ENCODE results near the gene IBA57.

The IBA57 gene

DNA sequence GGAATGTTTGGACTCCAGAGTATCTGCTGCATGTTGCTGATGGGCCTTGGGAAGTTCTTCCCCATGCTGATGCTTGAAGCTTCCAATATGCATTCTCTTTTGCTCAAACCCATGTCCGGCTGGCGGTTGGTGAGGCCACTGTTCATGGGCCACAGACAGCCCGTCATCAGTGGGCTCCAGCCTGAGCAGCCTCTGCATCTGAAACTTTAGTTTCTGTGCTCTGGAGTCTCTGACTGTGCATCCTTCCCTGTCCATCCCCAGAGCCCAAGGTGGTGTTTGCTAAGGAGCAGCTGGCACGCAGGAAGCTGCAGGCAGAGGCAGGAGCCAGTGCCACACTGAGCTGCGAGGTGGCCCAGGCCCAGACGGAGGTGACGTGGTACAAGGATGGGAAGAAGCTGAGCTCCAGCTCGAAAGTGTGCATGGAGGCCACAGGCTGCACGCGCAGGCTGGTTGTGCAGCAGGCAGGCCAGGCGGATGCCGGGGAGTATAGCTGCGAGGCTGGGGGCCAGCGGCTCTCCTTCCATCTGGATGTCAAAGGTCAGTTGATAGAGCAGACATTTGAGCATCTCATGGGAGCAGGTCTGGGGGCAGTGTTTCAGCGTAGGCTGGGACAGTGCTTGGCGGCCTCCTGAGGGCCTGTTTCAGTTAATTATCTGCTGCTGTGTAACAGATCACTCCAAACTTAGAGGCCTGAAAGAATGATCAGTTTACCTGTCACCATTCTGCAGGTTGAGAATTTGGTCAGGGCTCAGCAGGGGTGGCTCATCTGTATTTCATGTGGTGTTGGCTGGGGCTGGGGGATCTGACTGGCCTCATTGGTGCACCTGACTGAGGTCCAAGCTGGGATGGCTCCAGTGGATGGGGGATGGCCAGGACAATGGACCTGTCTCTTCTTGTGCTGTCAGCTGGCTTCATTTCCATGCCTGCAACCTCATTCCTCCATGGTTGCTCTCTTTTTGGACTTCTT is 58.9 kb downstream of the IBA57 start:
- H4K12ac ChIP-seq (ENCODE audit: low read depth, low read length) = no peak overlapping the region
- DNase-seq = no peak
- H4K8ac ChIP-seq (ENCODE audit: low read depth, low read length) = no peak overlapping the region
- H3K4me2 ChIP-seq (ENCODE audit: low read length) = no peak overlapping the region
- no peak overlapping the region for H3K14ac ChIP-seq (ENCODE audit: low read length)
- H2BK5ac ChIP-seq (ENCODE audit: low read depth, low read length, poor library complexity) = no peak overlapping the region
- H3K9me3 ChIP-seq (ENCODE audit: insufficient read depth, low read depth, low read length) = peaks cover 11% of the 10 kb centered on the region
- H3K4me1 ChIP-seq (ENCODE audit: control insufficient read depth in 1 of 2, insufficient read depth in 2 of 2, low read length in 2 of 2) = no peaks in the 10 kb centered on the region
- H3K79me2 ChIP-seq (ENCODE audit: control insufficient read depth, insufficient read depth, low read length, poor library complexity) = no peaks in the 10 kb centered on the region
- peaks cover 22 to 31% of the 10 kb centered on the region in 2 experiments for H3K36me3 ChIP-seq (ENCODE audit: control insufficient read depth in 1 of 2, insufficient read depth in 2 of 2, low read length in 2 of 2)
- H3K79me1 ChIP-seq (ENCODE audit: low read length) = no peaks in the 10 kb centered on the region
- no peak overlapping the region for H3K27ac ChIP-seq (ENCODE audit: low read depth, low read length)
- H3K18ac ChIP-seq (ENCODE audit: low read length) = no peak overlapping the region
- no peak overlapping the region for H4K91ac ChIP-seq (ENCODE audit: low read depth, low read length)
- H3K4me3 ChIP-seq (ENCODE audit: low read depth, low read length) = no peak overlapping the region
- no peak overlapping the region for H3K23ac ChIP-seq (ENCODE audit: low read length)
- H3K9ac ChIP-seq (ENCODE audit: low read length) = no peak overlapping the region
- H2BK120ac ChIP-seq (ENCODE audit: insufficient read depth, low read length, poor library complexity) = no peak overlapping the region
- H3K27me3 ChIP-seq (ENCODE audit: insufficient read depth, low read length) = no peaks in the 10 kb centered on the region
- no peak overlapping the region for H2BK12ac ChIP-seq (ENCODE audit: low read length)
- H3K4ac ChIP-seq (ENCODE audit: low read depth, low read length) = no peak overlapping the region
- no peak overlapping the region for H2AFZ ChIP-seq (ENCODE audit: insufficient read depth, low read length, poor library complexity)
- no peak overlapping the region for H2AK5ac ChIP-seq (ENCODE audit: low read length)
- WGBS (ENCODE audit: extremely low coverage, insufficient coverage, insufficient read length) = no CpG with 5 or more reads among the region's 16 CpGs

- H2AK5ac ChIP-seq (ENCODE audit: low read length) = no peak overlapping the region
- no peaks in the 10 kb centered on the region for H3K27me3 ChIP-seq (ENCODE audit: insufficient read depth, low read length)
- H4K8ac ChIP-seq (ENCODE audit: low read depth, low read length) = no peak overlapping the region
- H2BK12ac ChIP-seq (ENCODE audit: low read length) = no peak overlapping the region
- H3K79me1 ChIP-seq (ENCODE audit: low read length) = no peaks in the 10 kb centered on the region
- no peak overlapping the region for H3K4me3 ChIP-seq (ENCODE audit: low read depth, low read length)
- no peak overlapping the region for H3K4me2 ChIP-seq (ENCODE audit: low read length)
- no peak overlapping the region for H2BK5ac ChIP-seq (ENCODE audit: low read depth, low read length, poor library complexity)
- no peak overlapping the region for H4K91ac ChIP-seq (ENCODE audit: low read depth, low read length)
- no peaks in the 10 kb centered on the region for H3K79me2 ChIP-seq (ENCODE audit: control insufficient read depth, insufficient read depth, low read length, poor library complexity)
- peaks cover 11% of the 10 kb centered on the region for H3K9me3 ChIP-seq (ENCODE audit: insufficient read depth, low read depth, low read length)
- H3K4ac ChIP-seq (ENCODE audit: low read depth, low read length) = no peak overlapping the region
- no peak overlapping the region for H2AFZ ChIP-seq (ENCODE audit: insufficient read depth, low read length, poor library complexity)
- H2BK120ac ChIP-seq (ENCODE audit: insufficient read depth, low read length, poor library complexity) = no peak overlapping the region
- H3K36me3 ChIP-seq (ENCODE audit: control insufficient read depth in 1 of 2, insufficient read depth in 2 of 2, low read length in 2 of 2) = peaks cover 17 to 26% of the 10 kb centered on the region in 2 experiments
- H3K9ac ChIP-seq (ENCODE audit: low read length) = no peak overlapping the region
- H3K27ac ChIP-seq (ENCODE audit: low read depth, low read length) = no peak overlapping the region
- no peak overlapping the region for H3K14ac ChIP-seq (ENCODE audit: low read length)
- no CpG with 5 or more reads among the region's 2 CpGs for WGBS (ENCODE audit: extremely low coverage, insufficient coverage, insufficient read length)
- no peak overlapping the region for H3K18ac ChIP-seq (ENCODE audit: low read length)
- no peak overlapping the region for H4K12ac ChIP-seq (ENCODE audit: low read depth, low read length)
- H3K23ac ChIP-seq (ENCODE audit: low read length) = no peak overlapping the region
- DNase-seq = no peak
- H3K4me1 ChIP-seq (ENCODE audit: control insufficient read depth in 1 of 2, insufficient read depth in 2 of 2, low read length in 2 of 2) = no peaks in the 10 kb centered on the region
Observed at GRCh38 chr1:228225165-228225710, 59.6 kb downstream of the IBA57 start.

DNA sequence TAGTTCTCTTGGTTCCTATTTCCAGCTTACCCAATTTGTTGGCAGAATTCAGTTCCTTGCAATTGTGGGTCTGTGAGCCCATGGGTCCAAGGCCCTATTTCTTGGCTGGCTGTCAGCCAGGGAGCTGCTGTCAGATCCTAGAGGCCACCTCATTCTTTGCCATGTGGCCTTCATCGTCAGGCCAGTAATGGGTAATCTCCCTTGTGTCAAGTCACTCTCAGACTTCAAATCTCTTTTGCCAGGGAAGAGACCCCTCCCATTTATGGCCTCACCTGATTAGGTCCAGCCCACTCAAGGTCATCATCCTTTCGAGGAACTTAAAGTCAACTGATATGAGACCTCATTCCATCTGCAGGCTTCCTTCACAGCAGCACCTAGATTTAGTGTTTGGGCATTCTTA is 60.1 kb downstream of the IBA57 start:
- H3K27ac ChIP-seq (ENCODE audit: low read depth, low read length) = no peak overlapping the region
- H3K36me3 ChIP-seq (ENCODE audit: control insufficient read depth in 1 of 2, insufficient read depth in 2 of 2, low read length in 2 of 2) = peaks cover 15 to 22% of the 10 kb centered on the region in 2 experiments
- H3K4me1 ChIP-seq (ENCODE audit: control insufficient read depth in 1 of 2, insufficient read depth in 2 of 2, low read length in 2 of 2) = no peaks in the 10 kb centered on the region
- WGBS (ENCODE audit: extremely low coverage, insufficient coverage, insufficient read length) = no CpG with 5 or more reads among the region's 2 CpGs
- no peak overlapping the region for H3K9ac ChIP-seq (ENCODE audit: low read length)
- H3K79me2 ChIP-seq (ENCODE audit: control insufficient read depth, insufficient read depth, low read length, poor library complexity) = no peaks in the 10 kb centered on the region
- no peak overlapping the region for H4K8ac ChIP-seq (ENCODE audit: low read depth, low read length)
- H3K14ac ChIP-seq (ENCODE audit: low read length) = no peak overlapping the region
- no peaks in the 10 kb centered on the region for H3K27me3 ChIP-seq (ENCODE audit: insufficient read depth, low read length)
- no peaks in the 10 kb centered on the region for H3K79me1 ChIP-seq (ENCODE audit: low read length)
- no peak overlapping the region for H3K4me3 ChIP-seq (ENCODE audit: low read depth, low read length)
- no peak overlapping the region for H2BK5ac ChIP-seq (ENCODE audit: low read depth, low read length, poor library complexity)
- H3K4me2 ChIP-seq (ENCODE audit: low read length) = no peak overlapping the region
- no peak overlapping the region for H3K23ac ChIP-seq (ENCODE audit: low read length)
- no peak overlapping the region for H4K91ac ChIP-seq (ENCODE audit: low read depth, low read length)
- no peak overlapping the region for H2BK120ac ChIP-seq (ENCODE audit: insufficient read depth, low read length, poor library complexity)
- DNase-seq = no peak
- no peak overlapping the region for H2AFZ ChIP-seq (ENCODE audit: insufficient read depth, low read length, poor library complexity)
- no peak overlapping the region for H3K4ac ChIP-seq (ENCODE audit: low read depth, low read length)
- H2BK12ac ChIP-seq (ENCODE audit: low read length) = no peak overlapping the region
- H3K18ac ChIP-seq (ENCODE audit: low read length) = no peak overlapping the region
- H3K9me3 ChIP-seq (ENCODE audit: insufficient read depth, low read depth, low read length) = peaks cover 11% of the 10 kb centered on the region
- H4K12ac ChIP-seq (ENCODE audit: low read depth, low read length) = no peak overlapping the region
- no peak overlapping the region for H2AK5ac ChIP-seq (ENCODE audit: low read length)

DNA sequence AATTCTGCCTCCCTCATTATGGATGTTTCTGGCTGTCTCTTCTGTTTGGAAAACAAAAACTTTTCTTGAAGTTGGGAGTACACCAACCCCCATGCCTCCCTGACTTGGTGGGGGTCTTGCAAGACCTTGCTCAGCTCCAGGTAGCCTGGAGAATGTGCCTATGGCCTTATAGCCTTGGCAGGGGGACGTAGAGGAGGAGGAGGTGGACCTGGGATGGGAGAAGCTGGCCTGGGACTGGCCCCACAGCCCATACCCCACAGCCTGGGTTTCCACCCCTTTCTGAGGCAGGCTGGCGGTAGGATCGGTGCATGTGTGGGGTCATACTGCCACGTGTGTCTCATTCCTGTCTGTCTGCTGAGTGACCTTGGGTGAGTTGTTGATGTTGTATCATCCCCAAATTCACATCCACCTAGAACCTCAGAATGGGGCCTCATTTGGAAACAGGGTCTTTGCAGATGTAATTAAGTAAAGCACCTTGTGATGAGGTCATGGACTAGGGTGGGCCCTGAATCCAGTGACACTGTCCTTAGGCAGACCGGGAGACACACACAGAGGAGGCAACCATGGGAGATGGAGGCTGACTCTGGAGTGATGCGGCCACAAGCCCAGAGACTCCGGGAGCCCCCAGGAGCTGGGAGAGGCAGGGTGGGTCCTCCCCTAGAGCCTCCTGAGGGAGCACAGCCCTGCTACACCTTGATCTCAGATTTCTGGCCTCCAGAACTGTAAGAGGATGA is 60.7 kb downstream of the IBA57 start:
- WGBS (ENCODE audit: extremely low coverage, insufficient coverage, insufficient read length) = no CpG with 5 or more reads among the region's 7 CpGs
- Histone ChIP-seq H3K4me1 (ENCODE audit: control insufficient read depth in 1 of 2, insufficient read depth in 2 of 2, low read length in 2 of 2) (no peaks in the 10 kb centered on the region), H2AK5ac (ENCODE audit: low read length) (no peak overlapping the region), H3K23ac (ENCODE audit: low read length) (no peak overlapping the region), H3K27ac (ENCODE audit: low read depth, low read length) (no peak overlapping the region), H3K27me3 (ENCODE audit: insufficient read depth, low read length) (no peaks in the 10 kb centered on the region), H4K12ac (ENCODE audit: low read depth, low read length) (no peak overlapping the region), H3K79me1 (ENCODE audit: low read length) (no peaks in the 10 kb centered on the region), H2BK5ac (ENCODE audit: low read depth, low read length, poor library complexity) (no peak overlapping the region), H3K4me2 (ENCODE audit: low read length) (no peak overlapping the region), H3K36me3 (ENCODE audit: control insufficient read depth in 1 of 2, insufficient read depth in 2 of 2, low read length in 2 of 2) (peaks cover 15 to 22% of the 10 kb centered on the region in 2 experiments), H3K9ac (ENCODE audit: low read length) (no peak overlapping the region), H3K4me3 (ENCODE audit: low read depth, low read length) (no peak overlapping the region), H4K91ac (ENCODE audit: low read depth, low read length) (no peak overlapping the region), H2BK12ac (ENCODE audit: low read length) (no peak overlapping the region), H3K14ac (ENCODE audit: low read length) (no peak overlapping the region), H3K79me2 (ENCODE audit: control insufficient read depth, insufficient read depth, low read length, poor library complexity) (no peaks in the 10 kb centered on the region), H3K9me3 (ENCODE audit: insufficient read depth, low read depth, low read length) (peaks cover 11% of the 10 kb centered on the region), H3K4ac (ENCODE audit: low read depth, low read length) (no peak overlapping the region), H3K18ac (ENCODE audit: low read length) (no peak overlapping the region), H2AFZ (ENCODE audit: insufficient read depth, low read length, poor library complexity) (no peak overlapping the region), H2BK120ac (ENCODE audit: insufficient read depth, low read length, poor library complexity) (no peak overlapping the region), H4K8ac (ENCODE audit: low read depth, low read length) (no peak overlapping the region)
- DNase-seq = no peak
